ENCODE results near the gene LRIG1. TPM values are rescaled to one million over a fixed set of nuclear protein-coding genes. Genes with fewer than 3 reads are reported as not detected.

LRIG1 gene
- total and polyA plus RNA-seq, 2 of the 8 experiments (the other 6 are each of a cell fraction or from before 2014, with no cell fraction given) = 78.1 to 88.7 TPM

GRCh38 chr3:66336333-66336766 is 164.5 kb downstream of the LRIG1 start (continued):
- TF ChIP-seq, protein P1, sequence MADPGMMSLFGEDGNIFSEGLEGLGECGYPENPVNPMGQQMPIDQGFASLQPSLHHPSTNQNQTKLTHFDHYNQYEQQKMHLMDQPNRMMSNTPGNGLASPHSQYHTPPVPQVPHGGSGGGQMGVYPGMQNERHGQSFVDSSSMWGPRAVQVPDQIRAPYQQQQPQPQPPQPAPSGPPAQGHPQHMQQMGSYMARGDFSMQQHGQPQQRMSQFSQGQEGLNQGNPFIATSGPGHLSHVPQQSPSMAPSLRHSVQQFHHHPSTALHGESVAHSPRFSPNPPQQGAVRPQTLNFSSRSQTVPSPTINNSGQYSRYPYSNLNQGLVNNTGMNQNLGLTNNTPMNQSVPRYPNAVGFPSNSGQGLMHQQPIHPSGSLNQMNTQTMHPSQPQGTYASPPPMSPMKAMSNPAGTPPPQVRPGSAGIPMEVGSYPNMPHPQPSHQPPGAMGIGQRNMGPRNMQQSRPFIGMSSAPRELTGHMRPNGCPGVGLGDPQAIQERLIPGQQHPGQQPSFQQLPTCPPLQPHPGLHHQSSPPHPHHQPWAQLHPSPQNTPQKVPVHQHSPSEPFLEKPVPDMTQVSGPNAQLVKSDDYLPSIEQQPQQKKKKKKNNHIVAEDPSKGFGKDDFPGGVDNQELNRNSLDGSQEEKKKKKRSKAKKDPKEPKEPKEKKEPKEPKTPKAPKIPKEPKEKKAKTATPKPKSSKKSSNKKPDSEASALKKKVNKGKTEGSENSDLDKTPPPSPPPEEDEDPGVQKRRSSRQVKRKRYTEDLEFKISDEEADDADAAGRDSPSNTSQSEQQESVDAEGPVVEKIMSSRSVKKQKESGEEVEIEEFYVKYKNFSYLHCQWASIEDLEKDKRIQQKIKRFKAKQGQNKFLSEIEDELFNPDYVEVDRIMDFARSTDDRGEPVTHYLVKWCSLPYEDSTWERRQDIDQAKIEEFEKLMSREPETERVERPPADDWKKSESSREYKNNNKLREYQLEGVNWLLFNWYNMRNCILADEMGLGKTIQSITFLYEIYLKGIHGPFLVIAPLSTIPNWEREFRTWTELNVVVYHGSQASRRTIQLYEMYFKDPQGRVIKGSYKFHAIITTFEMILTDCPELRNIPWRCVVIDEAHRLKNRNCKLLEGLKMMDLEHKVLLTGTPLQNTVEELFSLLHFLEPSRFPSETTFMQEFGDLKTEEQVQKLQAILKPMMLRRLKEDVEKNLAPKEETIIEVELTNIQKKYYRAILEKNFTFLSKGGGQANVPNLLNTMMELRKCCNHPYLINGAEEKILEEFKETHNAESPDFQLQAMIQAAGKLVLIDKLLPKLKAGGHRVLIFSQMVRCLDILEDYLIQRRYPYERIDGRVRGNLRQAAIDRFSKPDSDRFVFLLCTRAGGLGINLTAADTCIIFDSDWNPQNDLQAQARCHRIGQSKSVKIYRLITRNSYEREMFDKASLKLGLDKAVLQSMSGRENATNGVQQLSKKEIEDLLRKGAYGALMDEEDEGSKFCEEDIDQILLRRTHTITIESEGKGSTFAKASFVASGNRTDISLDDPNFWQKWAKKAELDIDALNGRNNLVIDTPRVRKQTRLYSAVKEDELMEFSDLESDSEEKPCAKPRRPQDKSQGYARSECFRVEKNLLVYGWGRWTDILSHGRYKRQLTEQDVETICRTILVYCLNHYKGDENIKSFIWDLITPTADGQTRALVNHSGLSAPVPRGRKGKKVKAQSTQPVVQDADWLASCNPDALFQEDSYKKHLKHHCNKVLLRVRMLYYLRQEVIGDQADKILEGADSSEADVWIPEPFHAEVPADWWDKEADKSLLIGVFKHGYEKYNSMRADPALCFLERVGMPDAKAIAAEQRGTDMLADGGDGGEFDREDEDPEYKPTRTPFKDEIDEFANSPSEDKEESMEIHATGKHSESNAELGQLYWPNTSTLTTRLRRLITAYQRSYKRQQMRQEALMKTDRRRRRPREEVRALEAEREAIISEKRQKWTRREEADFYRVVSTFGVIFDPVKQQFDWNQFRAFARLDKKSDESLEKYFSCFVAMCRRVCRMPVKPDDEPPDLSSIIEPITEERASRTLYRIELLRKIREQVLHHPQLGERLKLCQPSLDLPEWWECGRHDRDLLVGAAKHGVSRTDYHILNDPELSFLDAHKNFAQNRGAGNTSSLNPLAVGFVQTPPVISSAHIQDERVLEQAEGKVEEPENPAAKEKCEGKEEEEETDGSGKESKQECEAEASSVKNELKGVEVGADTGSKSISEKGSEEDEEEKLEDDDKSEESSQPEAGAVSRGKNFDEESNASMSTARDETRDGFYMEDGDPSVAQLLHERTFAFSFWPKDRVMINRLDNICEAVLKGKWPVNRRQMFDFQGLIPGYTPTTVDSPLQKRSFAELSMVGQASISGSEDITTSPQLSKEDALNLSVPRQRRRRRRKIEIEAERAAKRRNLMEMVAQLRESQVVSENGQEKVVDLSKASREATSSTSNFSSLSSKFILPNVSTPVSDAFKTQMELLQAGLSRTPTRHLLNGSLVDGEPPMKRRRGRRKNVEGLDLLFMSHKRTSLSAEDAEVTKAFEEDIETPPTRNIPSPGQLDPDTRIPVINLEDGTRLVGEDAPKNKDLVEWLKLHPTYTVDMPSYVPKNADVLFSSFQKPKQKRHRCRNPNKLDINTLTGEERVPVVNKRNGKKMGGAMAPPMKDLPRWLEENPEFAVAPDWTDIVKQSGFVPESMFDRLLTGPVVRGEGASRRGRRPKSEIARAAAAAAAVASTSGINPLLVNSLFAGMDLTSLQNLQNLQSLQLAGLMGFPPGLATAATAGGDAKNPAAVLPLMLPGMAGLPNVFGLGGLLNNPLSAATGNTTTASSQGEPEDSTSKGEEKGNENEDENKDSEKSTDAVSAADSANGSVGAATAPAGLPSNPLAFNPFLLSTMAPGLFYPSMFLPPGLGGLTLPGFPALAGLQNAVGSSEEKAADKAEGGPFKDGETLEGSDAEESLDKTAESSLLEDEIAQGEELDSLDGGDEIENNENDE (IDR thresholded peaks at IDR 0.05; ENCODE audit: insufficient replicate concordance, low read length) = no peak
- TF ChIP-seq RAD21 (IDR thresholded peaks at IDR 0.05 in 1 of 2, conservative IDR thresholded peaks at IDR 0.05 in 1 of 2; ENCODE audit: low read depth in 2 of 2, low read length in 2 of 2) (no peak), POU5F1 (IDR thresholded peaks at IDR 0.05; ENCODE audit: low read depth, low read length) (no peak), SAP30 (IDR thresholded peaks at IDR 0.05; ENCODE audit: insufficient read depth, insufficient replicate concordance, low read length) (no peak), ZNF274 (IDR thresholded peaks at IDR 0.05; ENCODE audit: borderline replicate concordance, extremely low read depth, low read length) (no peak), JUND (IDR thresholded peaks at IDR 0.05; ENCODE audit: low read length) (no peak), PHF8 (conservative IDR thresholded peaks at IDR 0.05; ENCODE audit: low read depth, low read length) (no peak), GABPA (IDR thresholded peaks at IDR 0.05; ENCODE audit: borderline replicate concordance, insufficient read depth, low read length) (no peak), SP1 (IDR thresholded peaks at IDR 0.05; ENCODE audit: low read depth, low read length) (no peak), KDM1A (IDR thresholded peaks at IDR 0.05; ENCODE audit: borderline replicate concordance, low read length) (no peak), EP300 (IDR thresholded peaks at IDR 0.05; ENCODE audit: borderline replicate concordance in 1 of 2, low read depth in 2 of 2, low read length in 2 of 2) (no peak)
